ENCODE measurements around the gene CAMKV. TPM values are rescaled to one million over a fixed set of nuclear protein-coding genes. Genes with fewer than 3 reads are reported as not detected.
A peak's percentile ranks its signal among the peaks of the same experiment; 100 is the strongest.

The CAMKV gene
- total and polyA plus RNA-seq, 2 of the 4 experiments (the other 2 are of a cell fraction): not detected

DNA sequence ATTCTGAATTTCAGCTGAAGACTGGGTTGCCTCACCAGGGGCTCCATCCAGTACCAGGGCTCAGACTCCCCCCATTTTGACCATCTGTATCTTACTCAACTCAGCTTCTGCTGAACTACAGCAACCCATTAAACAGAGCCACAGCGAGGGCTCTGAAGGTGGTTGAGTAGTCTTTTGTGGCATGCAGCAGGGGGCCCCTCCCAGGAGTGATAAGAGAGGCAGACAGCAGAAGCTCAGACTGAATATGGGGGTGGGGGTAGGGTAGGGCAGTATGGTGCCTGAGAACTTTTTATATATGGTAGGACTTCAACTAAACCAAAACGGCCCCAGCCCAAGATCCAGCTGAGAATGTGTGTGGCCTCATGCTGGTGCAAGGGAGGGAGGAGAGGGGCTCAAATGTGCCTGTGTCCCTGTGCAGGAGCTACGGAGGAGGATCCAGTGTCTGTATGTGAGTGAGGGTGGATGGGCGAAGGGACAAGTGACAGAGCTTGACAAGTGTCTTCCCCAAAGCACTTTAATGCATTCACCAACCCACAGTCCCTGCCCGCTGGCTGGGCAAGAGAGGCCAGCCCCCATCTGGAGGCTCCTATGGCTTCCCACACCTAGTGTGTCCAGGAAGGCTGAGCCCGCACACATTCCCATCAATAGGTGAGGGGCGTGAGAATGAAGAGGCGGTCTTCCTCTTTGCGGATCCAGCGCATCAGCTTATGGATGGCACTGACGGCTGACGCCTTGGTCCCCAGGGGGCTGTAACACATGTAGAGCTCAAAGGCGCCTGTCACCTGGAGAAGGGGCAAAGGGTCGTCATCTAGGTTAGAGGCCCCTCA, 38.9 kb upstream of the CAMKV start (continued):
- no peak for TF ChIP-seq MAFK (IDR thresholded peaks at IDR 0.05; ENCODE audit: low read depth, low read length)

DNA sequence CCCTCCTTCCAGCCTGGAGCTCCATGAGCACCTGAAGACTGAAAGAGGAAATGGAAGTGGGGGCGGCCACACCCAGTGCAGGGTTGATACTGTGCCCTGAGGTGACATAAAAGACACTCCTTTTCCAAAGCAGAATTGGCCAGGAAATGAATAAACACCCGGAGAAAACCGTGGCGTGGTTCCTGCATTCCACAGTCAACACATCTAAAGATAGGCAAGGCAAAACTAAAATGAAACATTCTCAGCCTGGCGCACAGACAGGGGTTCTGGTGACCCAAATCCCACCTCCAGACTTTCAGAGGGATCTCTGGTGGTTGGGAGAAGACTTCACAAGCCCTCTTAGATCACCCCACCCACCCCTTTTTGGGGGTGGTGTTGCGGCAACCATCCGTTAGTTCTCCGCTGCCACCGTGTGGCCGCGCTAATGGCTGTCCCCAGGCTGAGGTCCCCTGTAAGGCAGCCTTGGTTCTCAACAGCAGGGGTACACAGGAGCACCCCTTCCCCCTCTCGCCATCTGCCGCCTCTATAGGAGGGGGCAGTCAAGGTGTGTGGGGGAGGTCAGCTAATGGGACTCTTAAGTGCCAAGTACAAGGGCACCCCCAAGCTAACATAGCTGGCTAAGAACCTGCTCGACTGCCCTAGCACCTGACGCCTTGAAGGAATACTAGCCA, 36.5 kb upstream of the CAMKV start:
- DNase-seq: peak; percentile 46
- Histone ChIP-seq H3K23ac (ENCODE audit: low read depth, low read length) (no peak overlapping the region), H2BK120ac (ENCODE audit: low read depth, low read length) (0 out of 2 replicates have a peak overlapping the region, but pooled peaks have one; percentile 4), H3K4me3 (ENCODE audit: insufficient read depth, low read depth, low read length) (peak overlapping the region; percentile 45; the same call in 1 of the 2 replicates), H3K9me3 (ENCODE audit: control insufficient read depth, insufficient read depth, low read length) (no peaks in the 10 kb centered on the region), H4K91ac (ENCODE audit: insufficient read depth, low read depth, low read length) (no peak overlapping the region), H3K4me2 (ENCODE audit: low read depth, low read length) (peak overlapping the region; percentile 95), H3K27me3 (ENCODE audit: control insufficient read depth, insufficient read depth, low read length) (no peaks in the 10 kb centered on the region), H2AK9ac (replicated peaks; ENCODE audit: low read depth, low read length, poor library complexity) (peak overlapping the region; percentile 84), H3K36me3 (ENCODE audit: control insufficient read depth, insufficient read depth, low read length) (peaks cover 11% of the 10 kb centered on the region), H3K27ac (ENCODE audit: insufficient read depth, low read length) (no peak overlapping the region), H4K8ac (ENCODE audit: low read depth in 2 of 2, low read length in 2 of 2) (peak overlapping the region; percentile 43 to 82), H3K79me1 (ENCODE audit: low read depth in 1 of 2, low read length in 2 of 2) (no peaks in the 10 kb centered on the region), H3K9ac (ENCODE audit: low read depth, low read length) (no peak overlapping the region), H3K4ac (ENCODE audit: low read depth, low read length) (peak overlapping the region; percentile 47), H4K20me1 (ENCODE audit: insufficient read depth, low read length) (no peaks in the 10 kb centered on the region), H3K14ac (replicated peaks; ENCODE audit: low read depth, low read length) (peak overlapping the region; percentile 43), H2AFZ (replicated peaks; ENCODE audit: low read length, poor library complexity) (peak overlapping the region; percentile 95), H2BK20ac (ENCODE audit: low read depth, low read length) (no peak overlapping the region; the same call in 1 of the 2 replicates), H2AK5ac (ENCODE audit: low read depth, low read length) (peak overlapping the region; percentile 33; the same call in 1 of the 2 replicates), H4K5ac (ENCODE audit: low read depth, low read length) (peak overlapping the region; percentile 55; the same call in 1 of the 2 replicates), H3K56ac (ENCODE audit: extremely low read depth, insufficient read depth, low read length) (no peak overlapping the region; the same call in 1 of the 2 replicates), H3K9me1 (ENCODE audit: insufficient read depth, low read length) (no peaks in the 10 kb centered on the region), H3K18ac (ENCODE audit: low read depth, low read length) (no peak overlapping the region), H3K4me1 (ENCODE audit: control insufficient read depth, insufficient read depth, low read length) (peaks cover 6% of the 10 kb centered on the region), H2BK5ac (ENCODE audit: low read depth, low read length, poor library complexity, severe bottlenecking) (no peak overlapping the region), H2BK15ac (ENCODE audit: low read depth, low read length) (no peak overlapping the region; the same call in 2 of the 3 replicates)
- ATAC-seq (ENCODE audit: low read depth): peak; percentile 88
- in situ Hi-C loops (cut with MboI; ENCODE audit: low sequenced_read_pairs): loop anchor here (5.0 kb wide), 1 partner anchor 204 kb away; no protein-coding TSS in a partner anchor
- no TSS peak for BruUV-seq (replicated peaks)
- ChIA-PET POLR2A (ENCODE audit: unreplicated experiment) (no interaction called here), CTCF (interaction anchor here (0.6 to 1.1 kb wide), 3 partner anchors 18 to 339 kb away, joined by 3 to 6 read pairs (median 3); partner anchors contain the start of gene AMIGO3)
- WGBS, 2 experiments (ENCODE audit: extremely low coverage in 2 of 2, insufficient read length in 1 of 2): 40% methylated on average over 1 of the region's 15 CpGs; no CpG with 5 or more reads in 1 of the 2 experiments
- intact Hi-C loops (cut with micrococcal nuclease): loop anchor here (1.0 to 5.0 kb wide), 3 partner anchors 64 to 203 kb away; no protein-coding TSS in a partner anchor
- dilution Hi-C loops (cut with HindIII; ENCODE audit: low sequenced_read_pairs, unreplicated experiment): no loop called here
- TF ChIP-seq RAD21 (IDR thresholded peaks at IDR 0.05; ENCODE audit: low read length): peak; percentile 73
- TF ChIP-seq, protein P1, sequence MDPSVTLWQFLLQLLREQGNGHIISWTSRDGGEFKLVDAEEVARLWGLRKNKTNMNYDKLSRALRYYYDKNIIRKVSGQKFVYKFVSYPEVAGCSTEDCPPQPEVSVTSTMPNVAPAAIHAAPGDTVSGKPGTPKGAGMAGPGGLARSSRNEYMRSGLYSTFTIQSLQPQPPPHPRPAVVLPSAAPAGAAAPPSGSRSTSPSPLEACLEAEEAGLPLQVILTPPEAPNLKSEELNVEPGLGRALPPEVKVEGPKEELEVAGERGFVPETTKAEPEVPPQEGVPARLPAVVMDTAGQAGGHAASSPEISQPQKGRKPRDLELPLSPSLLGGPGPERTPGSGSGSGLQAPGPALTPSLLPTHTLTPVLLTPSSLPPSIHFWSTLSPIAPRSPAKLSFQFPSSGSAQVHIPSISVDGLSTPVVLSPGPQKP (IDR thresholded peaks at IDR 0.05; ENCODE audit: borderline replicate concordance, low read depth, low read length): no peak
- no peak for TF ChIP-seq POLR2A (IDR thresholded peaks at IDR 0.05; ENCODE audit: low read depth, low read length)
- TF ChIP-seq, protein P2, sequence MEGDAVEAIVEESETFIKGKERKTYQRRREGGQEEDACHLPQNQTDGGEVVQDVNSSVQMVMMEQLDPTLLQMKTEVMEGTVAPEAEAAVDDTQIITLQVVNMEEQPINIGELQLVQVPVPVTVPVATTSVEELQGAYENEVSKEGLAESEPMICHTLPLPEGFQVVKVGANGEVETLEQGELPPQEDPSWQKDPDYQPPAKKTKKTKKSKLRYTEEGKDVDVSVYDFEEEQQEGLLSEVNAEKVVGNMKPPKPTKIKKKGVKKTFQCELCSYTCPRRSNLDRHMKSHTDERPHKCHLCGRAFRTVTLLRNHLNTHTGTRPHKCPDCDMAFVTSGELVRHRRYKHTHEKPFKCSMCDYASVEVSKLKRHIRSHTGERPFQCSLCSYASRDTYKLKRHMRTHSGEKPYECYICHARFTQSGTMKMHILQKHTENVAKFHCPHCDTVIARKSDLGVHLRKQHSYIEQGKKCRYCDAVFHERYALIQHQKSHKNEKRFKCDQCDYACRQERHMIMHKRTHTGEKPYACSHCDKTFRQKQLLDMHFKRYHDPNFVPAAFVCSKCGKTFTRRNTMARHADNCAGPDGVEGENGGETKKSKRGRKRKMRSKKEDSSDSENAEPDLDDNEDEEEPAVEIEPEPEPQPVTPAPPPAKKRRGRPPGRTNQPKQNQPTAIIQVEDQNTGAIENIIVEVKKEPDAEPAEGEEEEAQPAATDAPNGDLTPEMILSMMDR (conservative IDR thresholded peaks at IDR 0.05; ENCODE audit: low read depth, low read length): peak; percentile 66
- TF ChIP-seq FOS (IDR thresholded peaks at IDR 0.05; ENCODE audit: low read depth, low read length): no peak
- peak; percentile 68 for TF ChIP-seq SMC3 (IDR thresholded peaks at IDR 0.05; ENCODE audit: low read depth, low read length)
- TF ChIP-seq MAFK (IDR thresholded peaks at IDR 0.05; ENCODE audit: low read depth, low read length): no peak
- TF ChIP-seq RCOR1 (IDR thresholded peaks at IDR 0.05; ENCODE audit: insufficient replicate concordance, low read length): no peak
- peak; percentile 65; the same call in 1 of the 2 replicates for TF ChIP-seq MAZ (IDR thresholded peaks at IDR 0.05; ENCODE audit: borderline replicate concordance, low read depth, low read length)
